H1 (cell line): ENCODE measurements around the gene CORO1C. TPM values are rescaled to one million over a fixed set of nuclear protein-coding genes. Genes with fewer than 3 reads are reported as not detected.
A peak's percentile ranks its signal among the peaks of the same experiment; 100 is the strongest.

Experiments used
- CTCF ChIA-PET: fragments of 300-600 bp; sonication (Branson Sonifier 250); formaldehyde crosslinking; loops from one replicate; lab custom pipeline; 2021; ENCODE audit not compliant: partially characterized antibody; lab: Charles Lee
- POLR2A ChIA-PET: fragments of 300-600 bp; sonication (Branson Sonifier 250); formaldehyde crosslinking; loops from one replicate; lab custom pipeline; 2021; ENCODE audit warnings: inconsistent platforms; ENCODE audit not compliant: partially characterized antibody; lab: Charles Lee
- DNase-seq, 2 experiments: peaks; one replicate each; pipeline versions ENCODE4 v3.0.0 to v3.0.0-alpha.2; 2010 to 2022; ENCODE audit warnings: low spot score in 2 of 2, low read depth in 1 of 2, mixed read lengths in 1 of 2
- FAIRE-seq: peaks from 2 replicates; lab custom pipeline; 2011; peaks lifted over from hg19 to GRCh38; lab: Jason Lieb, UNC
- H2AFZ ChIP-seq: 2 replicates; pipeline ENCODE4 v1.8.1; 2012; ENCODE audit warnings: low read length, inconsistent platforms
- H2AK5ac ChIP-seq: 2 replicates; pipeline ENCODE4 v1.6.1; 2013; ENCODE audit warnings: low read depth, low read length
- H2BK120ac ChIP-seq: replicated peaks from 2 replicates; pipeline ENCODE3; 2013; ENCODE audit warnings: low read depth, low read length, inconsistent platforms
- H2BK12ac ChIP-seq: 2 replicates; pipeline ENCODE4 v1.6.1; 2013; ENCODE audit warnings: low read depth, low read length
- H2BK15ac ChIP-seq: 2 replicates; pipeline ENCODE4 v1.6.1; 2013; ENCODE audit warnings: low read length
- H2BK20ac ChIP-seq: 2 replicates; pipeline ENCODE4 v1.6.1; 2013; ENCODE audit warnings: low read length
- H2BK5ac ChIP-seq: 2 replicates; pipeline ENCODE4 v1.6.1; 2013; ENCODE audit warnings: low read depth, low read length
- H3K14ac ChIP-seq: 2 replicates; pipeline ENCODE4 v1.6.1; 2013; ENCODE audit warnings: inconsistent platforms; ENCODE audit not compliant: insufficient read length
- H3K18ac ChIP-seq: 2 replicates; pipeline ENCODE4 v1.6.1; 2013; ENCODE audit warnings: low read length; ENCODE audit errors: extremely low read depth
- H3K23ac ChIP-seq: 2 replicates; pipeline ENCODE4 v1.6.1; 2013; ENCODE audit warnings: inconsistent platforms; ENCODE audit not compliant: insufficient read length
- H3K23me2 ChIP-seq: 2 replicates; pipeline ENCODE4 v1.6.1; 2013; ENCODE audit warnings: low read depth, low read length
- H3K27ac ChIP-seq: 2 replicates; pipeline ENCODE4 v1.6.1; 2011; ENCODE audit warnings: low read depth, low read length, inconsistent platforms
- H3K27me3 ChIP-seq, 4 experiments: replicated peaks in 1 of 4; 1 replicate in 1 of 4; 2 replicates in 3 of 4; pipeline versions ENCODE4 v1.6.1 to v1.8.1; 2011 to 2013; ENCODE audit warnings: low read length in 3 of 4, mild to moderate bottlenecking in 3 of 4, inconsistent platforms in 2 of 4, mixed read lengths in 2 of 4, moderate library complexity in 1 of 4; ENCODE audit not compliant: control insufficient read depth in 3 of 4, insufficient read depth in 3 of 4; ENCODE audit errors: extremely low read depth in 1 of 4
- H3K36me3 ChIP-seq, 4 experiments: 2 replicates each; pipeline versions ENCODE4 v1.6.1 to v1.8.1; 2011 to 2013; ENCODE audit warnings: mild to moderate bottlenecking in 4 of 4, low read length in 3 of 4, moderate library complexity in 2 of 4, control low read depth in 1 of 4, inconsistent platforms in 1 of 4; ENCODE audit not compliant: insufficient read depth in 4 of 4, control insufficient read depth in 2 of 4
- H3K4ac ChIP-seq: replicated peaks from 2 replicates; pipeline ENCODE3; 2013; ENCODE audit warnings: low read length, low read depth, mixed read lengths, inconsistent platforms; ENCODE audit not compliant: insufficient read length
- H3K4me1 ChIP-seq, 4 experiments: replicated peaks in 1 of 4; 1 replicate in 1 of 4; 2 replicates in 3 of 4; pipeline versions ENCODE4 v1.6.1 to v1.8.1; 2011 to 2013; ENCODE audit warnings: low read length in 3 of 4, inconsistent platforms in 2 of 4, mixed read lengths in 1 of 4; ENCODE audit not compliant: insufficient read depth in 4 of 4, control insufficient read depth in 3 of 4
- H3K4me2 ChIP-seq, 2 experiments: 2 replicates each; pipeline versions ENCODE4 v1.6.1 to v1.8.1; 2011 to 2013; ENCODE audit warnings: low read depth in 2 of 2, low read length in 2 of 2, control low read depth in 1 of 2, inconsistent platforms in 1 of 2, mild to moderate bottlenecking in 1 of 2; ENCODE audit not compliant: insufficient read depth in 1 of 2
- H3K4me3 ChIP-seq, 4 experiments: fragments of 200-600, 300-600 bp in 1 of 4; sonication (generic), shearing (Covaris generic), sonication (Bioruptor Twin) in 1 of 4; 2 replicates each; pipeline versions ENCODE4 v1.5.1 to v1.8.1; 2011 to 2016; ENCODE audit warnings: low read length in 4 of 4, low read depth in 3 of 4, control low read depth in 2 of 4, inconsistent platforms in 2 of 4, mild to moderate bottlenecking in 2 of 4, mixed read lengths in 1 of 4, moderate library complexity in 1 of 4; ENCODE audit not compliant: insufficient read depth in 2 of 4; ENCODE audit errors: extremely low read depth in 1 of 4
- H3K56ac ChIP-seq: replicated peaks from 2 replicates; pipeline ENCODE3; 2013; ENCODE audit warnings: low read depth, mild to moderate bottlenecking, mixed read lengths, low read length, inconsistent platforms; ENCODE audit not compliant: insufficient read length
- H3K79me1 ChIP-seq: 2 replicates; pipeline ENCODE4 v1.6.1; 2013; ENCODE audit warnings: low read depth, low read length, control low read depth
- H3K79me2 ChIP-seq, 2 experiments: 2 replicates each; pipeline versions ENCODE4 v1.6.1 to v1.8.1; 2012 to 2013; ENCODE audit warnings: low read length in 2 of 2, mild to moderate bottlenecking in 2 of 2, inconsistent platforms in 1 of 2; ENCODE audit not compliant: insufficient read depth in 2 of 2, control insufficient read depth in 1 of 2
- H3K9ac ChIP-seq, 4 experiments: replicated peaks in 1 of 4; 1 replicate in 1 of 4; 2 replicates in 3 of 4; pipeline versions ENCODE4 v1.6.1 to v1.8.1; 2011 to 2013; ENCODE audit warnings: low read depth in 3 of 4, low read length in 3 of 4, control low read depth in 2 of 4, mild to moderate bottlenecking in 2 of 4, moderate library complexity in 2 of 4, inconsistent platforms in 1 of 4; ENCODE audit errors: extremely low read depth in 1 of 4
- H3K9me3 ChIP-seq, 2 experiments: 2 replicates each; pipeline versions ENCODE4 v1.6.1 to v1.8.1; 2012 to 2013; ENCODE audit warnings: mild to moderate bottlenecking in 2 of 2, moderate library complexity in 2 of 2, control low read depth in 1 of 2, inconsistent platforms in 1 of 2, low read depth in 1 of 2, low read length in 1 of 2, mixed read lengths in 1 of 2; ENCODE audit not compliant: insufficient read depth in 2 of 2
- H4K20me1 ChIP-seq, 2 experiments: replicated peaks in 1 of 2; 2 replicates each; pipeline versions ENCODE3 to v1.8.1; 2011 to 2013; ENCODE audit warnings: inconsistent platforms in 2 of 2, low read length in 2 of 2, mild to moderate bottlenecking in 1 of 2; ENCODE audit not compliant: insufficient read depth in 2 of 2, control insufficient read depth in 1 of 2
- H4K5ac ChIP-seq: 2 replicates; pipeline ENCODE4 v1.6.1; 2013; ENCODE audit warnings: low read length, low read depth, mixed read lengths, inconsistent platforms; ENCODE audit not compliant: insufficient read length
- H4K8ac ChIP-seq: 2 replicates; pipeline ENCODE4 v1.8.0; 2013; ENCODE audit warnings: mild to moderate bottlenecking, moderate library complexity, low read length, inconsistent platforms; ENCODE audit not compliant: insufficient read depth; ENCODE audit errors: extremely low read depth
- H4K91ac ChIP-seq: replicated peaks from 2 replicates; pipeline ENCODE3; 2013; ENCODE audit warnings: low read length, mixed read lengths, inconsistent platforms; ENCODE audit not compliant: insufficient read length
- ASH2L ChIP-seq: fragments of 200-600, 300-600 bp; sonication (generic); IDR thresholded peaks from one replicate; pipeline ENCODE4 v1.7.1; 2017; ENCODE audit warnings: low read length
- BACH1 ChIP-seq: IDR thresholded peaks from 2 replicates; pipeline ENCODE4 v1.6.1; 2012; ENCODE audit warnings: low read length, improper control_type of control experiment
- CHD2 ChIP-seq: IDR thresholded peaks from 2 replicates; pipeline ENCODE4 v1.6.1; 2012; ENCODE audit warnings: low read length, improper control_type of control experiment
- CTBP2 ChIP-seq: IDR thresholded peaks from 2 replicates; pipeline ENCODE4 v1.7.0; 2011; ENCODE audit warnings: borderline replicate concordance, mild to moderate bottlenecking, moderate library complexity, mixed read lengths, low read length; ENCODE audit not compliant: insufficient read depth, insufficient read length
- EGR1 ChIP-seq: IDR thresholded peaks from 2 replicates; pipeline ENCODE4 v1.6.1; 2011; ENCODE audit warnings: low read depth, low read length, borderline replicate concordance
- EP300 ChIP-seq, 2 experiments: IDR thresholded peaks; 1 replicate in 1 of 2; 2 replicates in 1 of 2; pipeline ENCODE4 v1.6.1; 2011 to 2012; ENCODE audit warnings: low read depth in 2 of 2, low read length in 2 of 2, mild to moderate bottlenecking in 2 of 2, borderline replicate concordance in 1 of 2, inconsistent platforms in 1 of 2, moderate library complexity in 1 of 2
- HDAC2 ChIP-seq, 2 experiments: fragments of 300-600 bp in 1 of 2; sonication (generic) in 1 of 2; IDR thresholded peaks; 2 replicates each; pipeline ENCODE4 v1.6.1; 2011 to 2012; ENCODE audit warnings: low read depth in 2 of 2, low read length in 2 of 2, mild to moderate bottlenecking in 2 of 2, moderate library complexity in 2 of 2, borderline replicate concordance in 1 of 2, inconsistent platforms in 1 of 2
- JUN ChIP-seq: IDR thresholded peaks from 2 replicates; pipeline ENCODE4 v1.6.1; 2011; ENCODE audit warnings: low read depth, mild to moderate bottlenecking, improper control_type of control experiment, low read length
- KDM1A ChIP-seq: fragments of 200-600, 300-600 bp; sonication (generic); IDR thresholded peaks from 2 replicates; pipeline ENCODE4 v1.7.1; 2016; ENCODE audit warnings: mild to moderate bottlenecking, low read length, borderline replicate concordance
- PHF8 ChIP-seq: fragments of 200-600 bp; sonication (generic); conservative IDR thresholded peaks from 2 replicates; pipeline ENCODE4 v1.7.1; 2012; ENCODE audit warnings: low read depth, mild to moderate bottlenecking, inconsistent platforms, low read length, moderate library complexity
- POLR2A ChIP-seq, 2 experiments: IDR thresholded peaks; 1 replicate in 1 of 2; 2 replicates in 1 of 2; pipeline ENCODE4 v1.6.1; 2011; ENCODE audit warnings: low read depth in 2 of 2, low read length in 2 of 2, mild to moderate bottlenecking in 2 of 2; ENCODE audit errors: control extremely low read depth in 1 of 2
- RBBP5 ChIP-seq: IDR thresholded peaks from 2 replicates; pipeline ENCODE4 v1.7.1; 2012; ENCODE audit warnings: low read depth, mild to moderate bottlenecking, inconsistent platforms, low read length, moderate library complexity, borderline replicate concordance
- TBP ChIP-seq: IDR thresholded peaks from 2 replicates; pipeline ENCODE4 v1.6.1; 2011; ENCODE audit warnings: low read depth, low read length, improper control_type of control experiment
- WGBS, 2 experiments: shearing (Covaris generic) in 1 of 2; methylation state at CpG; one replicate each; pipeline versions ENCODE4 v1.1.6 to v1.1.7; 2013 to 2015; ENCODE audit warnings: low lambda C conversion rate in 2 of 2, mixed read lengths in 2 of 2, inconsistent platforms in 1 of 2, low coverage in 1 of 2, missing lambda C conversion rate in 1 of 2; ENCODE audit not compliant: insufficient replicate concordance in 2 of 2, insufficient coverage in 1 of 2, insufficient read length in 1 of 2; ENCODE audit errors: extremely low coverage in 1 of 2, missing lambda C conversion rate in 1 of 2; 5-methylcytosine and 5-hydroxymethylcytosine counted together
- polyA plus RNA-seq, 7 experiments: library from polyadenylated mRNA; depleted of rRNA in 3 of 7; stranded (reverse) in 5 of 7; unstranded in 2 of 7; fragments of >200 nt in 5 of 7; fragments of 200-250 nt in 2 of 7; gene quantifications; 1 replicate in 5 of 7; 2 replicates in 1 of 7; 4 replicates in 1 of 7; pipeline versions ENCODE4 v1.2.1 to v1.2.3, GENCODE V29; 2011 to 2013; ENCODE audit warnings: missing spikeins in 2 of 7, mixed read lengths in 2 of 7
- total RNA-seq: library from RNA; stranded (reverse); fragmentation: NEBNext Ultra II Directional; extraction: Animal tissue kit (Norgen Biotek cat#: 25700); gene quantifications from 2 replicates; pipeline ENCODE4 v1.2.1, GENCODE V29; 2021
- TF ChIP-seq, protein P1 (sequence below): IDR thresholded peaks from 2 replicates; pipeline ENCODE4 v1.6.1; 2012; ENCODE audit warnings: inconsistent platforms

The CORO1C gene
- total and polyA plus RNA-seq, 2 of the 8 experiments (the other 6 are each of a cell fraction or from before 2014, with no cell fraction given): 72.7 to 120 TPM

DNA sequence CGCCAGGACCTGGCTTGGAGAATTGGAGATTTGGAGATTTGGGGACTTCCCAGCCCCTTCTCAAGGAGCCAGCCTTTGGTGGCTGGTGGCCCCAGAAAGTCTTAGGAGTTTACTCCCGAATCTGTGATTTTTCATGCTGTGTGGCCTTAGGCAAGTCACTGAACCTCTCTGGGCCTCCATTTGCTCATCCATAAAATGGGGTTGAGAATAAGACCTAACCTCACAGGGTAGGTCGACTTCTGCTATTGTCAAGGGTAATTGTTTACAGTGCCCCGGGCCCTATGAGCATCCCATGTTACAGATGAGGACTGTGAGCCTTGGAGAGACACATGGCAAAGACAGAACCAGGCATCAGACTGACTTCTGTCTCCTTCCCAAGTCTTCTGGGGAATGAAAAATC, 117.3 kb downstream of the CORO1C start:
- no peak overlapping the region for H4K8ac ChIP-seq
- H3K36me3 ChIP-seq: no peaks in the 10 kb centered on the region
- H2BK20ac ChIP-seq: no peak overlapping the region
- peak overlapping the region; percentile 80; the same call in 1 of the 2 replicates for H2BK12ac ChIP-seq
- H3K9me3 ChIP-seq: no peaks in the 10 kb centered on the region
- peak overlapping the region; percentile 0 for H4K91ac ChIP-seq
- DNase-seq: no peak
- H3K9ac ChIP-seq: no peak overlapping the region
- POLR2A ChIA-PET: interaction anchor here (1.1 to 2.0 kb wide), 4 partner anchors 27 to 53 kb away, joined by 3 to 10 read pairs (median 3); partner anchors contain the start of genes ISCU and SART3
- H3K4me3 ChIP-seq: no peak overlapping the region
- 0 out of 2 replicates have a peak overlapping the region, but pooled peaks have one; percentile 48 for H2BK5ac ChIP-seq
- H3K23ac ChIP-seq: no peak overlapping the region
- no peak overlapping the region for H3K14ac ChIP-seq
- CTCF ChIA-PET: interaction anchor here (0.6 to 22.5 kb wide), 4 partner anchors 14 to 190 kb away, joined by 3 to 523 read pairs (median 4); partner anchors contain the start of genes ISCU and SART3
- no peaks in the 10 kb centered on the region for H3K79me1 ChIP-seq
- H2AFZ ChIP-seq: no peak overlapping the region
- 94% methylated on average over 4 of the region's 4 CpGs; no CpG with 5 or more reads in 1 of the 2 experiments for WGBS, 2 experiments
- H3K79me2 ChIP-seq: no peaks in the 10 kb centered on the region
- FAIRE-seq: no peak
- no peaks in the 10 kb centered on the region for H3K23me2 ChIP-seq
- H2BK120ac ChIP-seq: no peak overlapping the region
- no peak overlapping the region for H4K5ac ChIP-seq
- no peaks in the 10 kb centered on the region for H3K27me3 ChIP-seq
- H3K18ac ChIP-seq: no peak overlapping the region
- H4K20me1 ChIP-seq: no peaks in the 10 kb centered on the region
- H3K4ac ChIP-seq: no peak overlapping the region
- H3K27ac ChIP-seq: no peak overlapping the region
- H3K4me1 ChIP-seq: peaks cover 0 to 12% (median 4%) of the 10 kb centered on the region in 4 experiments; a peak in 5 of 7 replicates
- no peak overlapping the region for H2BK15ac ChIP-seq
- no peak overlapping the region for H3K56ac ChIP-seq
- H2AK5ac ChIP-seq: no peak overlapping the region
- H3K4me2 ChIP-seq: no peak overlapping the region
- TF ChIP-seq ASH2L (no peak), CTBP2 (no peak), RBBP5 (no peak), TBP (no peak), EP300 (IDR thresholded peaks at IDR 0.05; ENCODE audit: borderline replicate concordance in 1 of 2, low read depth in 2 of 2, low read length in 2 of 2) (no peak), PHF8 (no peak), CHD2 (no peak), JUN (no peak), KDM1A (no peak), BACH1 (no peak), POLR2A (IDR thresholded peaks at IDR 0.05; ENCODE audit: control extremely low read depth in 1 of 2, low read depth in 2 of 2, low read length in 2 of 2) (no peak), HDAC2 (IDR thresholded peaks at IDR 0.05; ENCODE audit: borderline replicate concordance in 1 of 2, low read depth in 2 of 2, low read length in 2 of 2) (no peak), EGR1 (no peak)
- TF ChIP-seq, protein P1, sequence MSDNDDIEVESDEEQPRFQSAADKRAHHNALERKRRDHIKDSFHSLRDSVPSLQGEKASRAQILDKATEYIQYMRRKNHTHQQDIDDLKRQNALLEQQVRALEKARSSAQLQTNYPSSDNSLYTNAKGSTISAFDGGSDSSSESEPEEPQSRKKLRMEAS: no peak
